Body of pancreas (tissue), 4 donors: ENCODE data around the gene HSD11B2. TPM values are rescaled to one million over a fixed set of nuclear protein-coding genes. Genes with fewer than 3 reads are reported as not detected.

Source experiments
- ATAC-seq: fragments of 150-250 bp; one replicate; pipeline ENCODE4 v1.9.1; 2016
- DNase-seq, 4 donors: peaks; one replicate each; pipeline ENCODE4 v3.0.0-alpha.2; 2019
- H3K27ac ChIP-seq, 4 donors: fragments of 200-600 bp; sonication (generic); 1 replicate in 3 of 4; 2 replicates in 1 of 4; pipeline versions ENCODE4 v1.5.1 to v1.6.1; 2016 to 2019; ENCODE audit warnings: mild to moderate bottlenecking in 1 of 4, mixed read lengths in 1 of 4, moderate library complexity in 1 of 4
- H3K27me3 ChIP-seq, 2 donors: fragments of 200-600 bp; sonication (generic); one replicate each; pipeline ENCODE4 v1.6.0; 2016; ENCODE audit warnings: mild to moderate bottlenecking in 1 of 2
- H3K36me3 ChIP-seq, 2 donors: fragments of 200-600 bp; sonication (generic); replicated peaks in 1 of 2; 2 replicates each; pipeline ENCODE4 v1.5.1; 2016; ENCODE audit warnings: low read depth in 2 of 2; ENCODE audit not compliant: insufficient read depth in 1 of 2
- H3K4me1 ChIP-seq: fragments of 200-600 bp; sonication (generic); one replicate; pipeline ENCODE4 v1.6.0; 2016
- H3K4me3 ChIP-seq, 2 donors: fragments of 200-600 bp; sonication (generic); 1 replicate in 1 of 2; 2 replicates in 1 of 2; pipeline ENCODE4 v1.5.1; 2016 to 2019
- H3K9me3 ChIP-seq, 3 donors: fragments of 200-600 bp; sonication (generic); 1 replicate in 2 of 3; 2 replicates in 1 of 3; pipeline ENCODE4 v1.5.1; 2016
- POLR2A ChIP-seq, 3 donors: fragments of 450-650 bp; IDR thresholded peaks; one replicate each; pipeline ENCODE4 v1.6.1; 2016; ENCODE audit warnings: antibody characterized with exemption in 3 of 3, mild to moderate bottlenecking in 2 of 3
- WGBS, 2 donors: methylation state at CpG; one replicate each; pipeline ENCODE4 v1.1.5; 2017; 5-methylcytosine and 5-hydroxymethylcytosine counted together
- intact Hi-C: fragments of 100-400 bp; cut with DNase I; formaldehyde crosslinking; loops from one replicate; pipeline ENCODE4 v1.15.1; 2023
- total RNA-seq, 2 donors: library from RNA; depleted of rRNA; stranded (reverse); fragments of >200 nt; gene quantifications; one replicate each; pipeline ENCODE4 v1.1.0, GENCODE V29; 2016
- TF ChIP-seq, protein P1 (sequence below), 7 experiments: fragments of 450-650 bp in 4 of 7; fragments of 200-600 bp in 3 of 7; sonication (generic) in 3 of 7; IDR thresholded peaks; one replicate each; pipeline ENCODE4 v1.5.1; 2016 to 2019; ENCODE audit warnings: antibody characterized with exemption in 7 of 7

HSD11B2 gene
- total RNA-seq, 2 donors from 2014 or later, result 5.4 to 13.8 TPM

- peaks cover 0 to 7% of the 10 kb centered on the region in 2 donors for H3K27me3 ChIP-seq
- intact Hi-C loops, result no loop called here
Measured at GRCh38 chr16:67393788-67394154, 37.1 kb upstream of the HSD11B2 start.

GRCh38 chr16:67394155-67395104, 36.5 kb upstream of the HSD11B2 start:
- Histone ChIP-seq H3K4me1 (peaks cover 58% of the 10 kb centered on the region), H3K27ac (peak overlapping the region in 3 of 4 donors; percentile 72 to 87 (median 77)), H3K36me3 (no peaks in the 10 kb centered on the region), H3K9me3 (no peaks in the 10 kb centered on the region), H3K4me3 (no peak overlapping the region), H3K27me3 (peaks cover 0 to 7% of the 10 kb centered on the region in 2 donors)
- intact Hi-C loops, result no loop called here
- ATAC-seq, result no peak
- 51 to 77% methylated on average over 33 to 82 of the region's 88 CpGs for WGBS, 2 donors
- peak in 2 of 4 donors; percentile 21 to 41 for DNase-seq
- TF ChIP-seq, protein P1, sequence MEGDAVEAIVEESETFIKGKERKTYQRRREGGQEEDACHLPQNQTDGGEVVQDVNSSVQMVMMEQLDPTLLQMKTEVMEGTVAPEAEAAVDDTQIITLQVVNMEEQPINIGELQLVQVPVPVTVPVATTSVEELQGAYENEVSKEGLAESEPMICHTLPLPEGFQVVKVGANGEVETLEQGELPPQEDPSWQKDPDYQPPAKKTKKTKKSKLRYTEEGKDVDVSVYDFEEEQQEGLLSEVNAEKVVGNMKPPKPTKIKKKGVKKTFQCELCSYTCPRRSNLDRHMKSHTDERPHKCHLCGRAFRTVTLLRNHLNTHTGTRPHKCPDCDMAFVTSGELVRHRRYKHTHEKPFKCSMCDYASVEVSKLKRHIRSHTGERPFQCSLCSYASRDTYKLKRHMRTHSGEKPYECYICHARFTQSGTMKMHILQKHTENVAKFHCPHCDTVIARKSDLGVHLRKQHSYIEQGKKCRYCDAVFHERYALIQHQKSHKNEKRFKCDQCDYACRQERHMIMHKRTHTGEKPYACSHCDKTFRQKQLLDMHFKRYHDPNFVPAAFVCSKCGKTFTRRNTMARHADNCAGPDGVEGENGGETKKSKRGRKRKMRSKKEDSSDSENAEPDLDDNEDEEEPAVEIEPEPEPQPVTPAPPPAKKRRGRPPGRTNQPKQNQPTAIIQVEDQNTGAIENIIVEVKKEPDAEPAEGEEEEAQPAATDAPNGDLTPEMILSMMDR (IDR thresholded peaks at IDR 0.05), result no peak
- no peak for TF ChIP-seq POLR2A (IDR thresholded peaks at IDR 0.05)

More at GRCh38 chr16:67393788-67394154, 37.1 kb upstream of the HSD11B2 start:
- no peak for TF ChIP-seq POLR2A (IDR thresholded peaks at IDR 0.05)
- TF ChIP-seq, protein P1 (IDR thresholded peaks at IDR 0.05), result no peak
- peaks cover 53% of the 10 kb centered on the region for H3K4me1 ChIP-seq
- H3K9me3 ChIP-seq, result no peaks in the 10 kb centered on the region
- no peak overlapping the region for H3K4me3 ChIP-seq
- ATAC-seq, result no peak
- 27 to 87% methylated on average over 4 to 20 of the region's 20 CpGs for WGBS, 2 donors
- DNase-seq, result no peak
- peak overlapping the region in 3 of 4 donors; percentile 52 to 72 (median 72) for H3K27ac ChIP-seq
- no peaks in the 10 kb centered on the region for H3K36me3 ChIP-seq

DNA sequence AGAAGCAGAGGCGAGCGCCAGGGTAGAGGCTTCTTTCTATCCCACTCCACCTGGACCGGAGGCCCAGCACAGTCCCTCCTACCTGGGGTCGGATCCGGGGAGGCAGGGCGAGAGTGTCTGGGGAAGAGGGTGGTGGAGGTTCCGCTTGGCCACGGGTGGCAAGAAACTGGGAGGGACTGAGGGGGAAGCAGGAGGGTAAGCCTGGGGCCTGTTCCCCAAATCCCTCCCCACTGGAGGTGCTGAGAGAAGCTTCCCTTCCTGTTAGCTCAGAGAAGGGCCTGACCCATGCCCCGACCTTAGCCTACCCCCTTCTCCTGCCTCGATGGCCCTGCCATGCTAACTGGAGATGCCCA, 35.8 kb upstream of the HSD11B2 start:
- H3K4me3 ChIP-seq, result no peak overlapping the region
- H3K27me3 ChIP-seq, result peaks cover 0 to 7% of the 10 kb centered on the region in 2 donors
- TF ChIP-seq POLR2A (IDR thresholded peaks at IDR 0.05), result no peak
- TF ChIP-seq, protein P1 (IDR thresholded peaks at IDR 0.05), result no peak
- 69 to 86% methylated on average over 9 to 10 of the region's 10 CpGs for WGBS, 2 donors
- no peaks in the 10 kb centered on the region for H3K36me3 ChIP-seq
- peaks cover 63% of the 10 kb centered on the region for H3K4me1 ChIP-seq
- intact Hi-C loops, result no loop called here
- peak overlapping the region; percentile 77 to 87 (median 84) for H3K27ac ChIP-seq
- no peaks in the 10 kb centered on the region for H3K9me3 ChIP-seq
- ATAC-seq (no peak), DNase-seq (no peak)

- H3K4me1 ChIP-seq, result peaks cover 63% of the 10 kb centered on the region
- peak; percentile 73 to 90 (median 87) for DNase-seq
- peaks cover 0 to 7% of the 10 kb centered on the region in 2 donors for H3K27me3 ChIP-seq
- TF ChIP-seq POLR2A (IDR thresholded peaks at IDR 0.05), result peak in 2 of 3 donors; percentile 33 to 44
- TF ChIP-seq, protein P1 (IDR thresholded peaks at IDR 0.05), result no peak
- 41 to 48% methylated on average over 9 to 13 of the region's 13 CpGs for WGBS, 2 donors
- intact Hi-C loops, result no loop called here
- no peaks in the 10 kb centered on the region for H3K9me3 ChIP-seq
- peak overlapping the region; percentile 77 to 87 (median 84) for H3K27ac ChIP-seq
- H3K36me3 ChIP-seq, result no peaks in the 10 kb centered on the region
- H3K4me3 ChIP-seq, result no peak overlapping the region
- peak; percentile 49 for ATAC-seq
Measured at GRCh38 chr16:67395458-67396158, 35.3 kb upstream of the HSD11B2 start.
